HG02885 (cell line): Measurements from ENCODE around the gene SLCO1B1.
"Not testable (repeated sequence)": the region's sequence is repeated elsewhere in the genome, so short reads cannot be mapped to it uniquely, and the experiment has no call there.

Source experiments
- ATAC-seq: cut with Tn5 transposase; IDR thresholded peaks from one replicate; pipeline ENCODE4 v1.9.1; 2021; ENCODE audit warnings: mild to moderate bottlenecking; ENCODE audit not compliant: unreplicated experiment, poor library complexity

Gene SLCO1B1

GRCh38 chr12:21130998-21131397, at the start of gene SLCO1B1:
Gene SLCO1B1, plus strand, starts transcription at chr12:21131194. Its CDS starts 10,381 bp downstream, at chr12:21141575.
- no peak for ATAC-seq

- ATAC-seq: not testable (repeated sequence)
Measured at GRCh38 chr12:21084753-21085152, 46.2 kb upstream of the SLCO1B1 start.

- ATAC-seq: no peak
Measured at GRCh38 chr12:21111732-21112131, 19.3 kb upstream of the SLCO1B1 start.

- no peak for ATAC-seq
Measured at GRCh38 chr12:21113266-21113665, 17.7 kb upstream of the SLCO1B1 start.

GRCh38 chr12:21117995-21118394, 13.0 kb upstream of the SLCO1B1 start:
- ATAC-seq: no peak

GRCh38 chr12:21118760-21119159, 12.2 kb upstream of the SLCO1B1 start:
- ATAC-seq: no peak

GRCh38 chr12:21129351-21129750, 1.6 kb upstream of the SLCO1B1 start:
- no peak for ATAC-seq

- ATAC-seq: no peak
Measured at GRCh38 chr12:21129906-21130305, 1.1 kb upstream of the SLCO1B1 start.

- ATAC-seq: not testable (repeated sequence)
Measured at GRCh38 chr12:21137318-21137999, 6.5 kb downstream of the SLCO1B1 start.

- ATAC-seq: no peak
Measured at GRCh38 chr12:21138016-21138415, 7.0 kb downstream of the SLCO1B1 start.

- ATAC-seq: no peak
Measured at GRCh38 chr12:21144309-21144708, 13.3 kb downstream of the SLCO1B1 start.

- not testable (repeated sequence) for ATAC-seq
Measured at GRCh38 chr12:21149861-21150260, 18.9 kb downstream of the SLCO1B1 start.

GRCh38 chr12:21151184-21151583, 20.2 kb downstream of the SLCO1B1 start:
- no peak for ATAC-seq

- ATAC-seq: no peak
Measured at GRCh38 chr12:21155522-21156351, 24.7 kb downstream of the SLCO1B1 start.

GRCh38 chr12:21165048-21165447, 34.1 kb downstream of the SLCO1B1 start:
- no peak for ATAC-seq

- ATAC-seq: peak; percentile 88
Measured at GRCh38 chr12:21169878-21170472, 39.0 kb downstream of the SLCO1B1 start.

- ATAC-seq: no peak
Measured at GRCh38 chr12:21172079-21172478, 41.1 kb downstream of the SLCO1B1 start.

- no peak for ATAC-seq
Measured at GRCh38 chr12:21183721-21184275, 52.8 kb downstream of the SLCO1B1 start.

- no peak for ATAC-seq
Measured at GRCh38 chr12:21190016-21190415, 59.0 kb downstream of the SLCO1B1 start.

- ATAC-seq: not testable (repeated sequence)
Measured at GRCh38 chr12:21214433-21214832, 83.4 kb downstream of the SLCO1B1 start.

- ATAC-seq: no peak
Measured at GRCh38 chr12:21219206-21219605, 88.2 kb downstream of the SLCO1B1 start.
